Natural killer cell (primary cell): ENCODE data around the gene TBC1D4. TPM values are rescaled to one million over a fixed set of nuclear protein-coding genes. Genes with fewer than 3 reads are reported as not detected.

Experiments
- ATAC-seq, 3 donors: fragments of 150-1000 bp in 2 of 3; fragments of 200-7000 bp in 1 of 3; cut with Tn5 transposase; 1 replicate in 1 of 3; 2 replicates in 2 of 3; pipeline ENCODE4 v1.10.0; 2021; ENCODE audit warnings: mild to moderate bottlenecking in 2 of 3, moderate library complexity in 2 of 3
- DNase-seq, 2 donors: peaks; one replicate each; pipeline versions ENCODE4 v3.0.0 to v3.0.0-alpha.2; 2013 to 2021; ENCODE audit warnings: mixed read lengths in 1 of 2
- H3K27ac ChIP-seq: one replicate; pipeline ENCODE4 v1.5.1; 2013; ENCODE audit warnings: mild to moderate bottlenecking, low read length
- H3K27me3 ChIP-seq: one replicate; pipeline ENCODE4 v1.6.1; 2013; ENCODE audit warnings: low read length; ENCODE audit not compliant: control insufficient read depth, insufficient read depth
- H3K36me3 ChIP-seq: one replicate; pipeline ENCODE4 v1.6.1; 2013; ENCODE audit warnings: low read length; ENCODE audit not compliant: control insufficient read depth, insufficient read depth
- H3K4me1 ChIP-seq: one replicate; pipeline ENCODE4 v1.6.1; 2013; ENCODE audit warnings: low read length; ENCODE audit not compliant: control insufficient read depth, insufficient read depth
- H3K4me3 ChIP-seq: one replicate; pipeline ENCODE4 v1.5.1; 2013; ENCODE audit warnings: low read length
- H3K9me3 ChIP-seq: one replicate; pipeline ENCODE4 v1.6.1; 2013; ENCODE audit warnings: low read length; ENCODE audit not compliant: control insufficient read depth, insufficient read depth
- H3K27ac Mint-ChIP-seq, 2 donors: one replicate each; pipeline ENCODE4 v1.8.0; 2022; ENCODE audit warnings: mild to moderate bottlenecking in 2 of 2, mixed read lengths in 2 of 2, moderate library complexity in 1 of 2
- H3K27me3 Mint-ChIP-seq, 2 donors: one replicate each; pipeline ENCODE4 v1.8.0; 2022; ENCODE audit warnings: low read depth in 2 of 2, mixed read lengths in 2 of 2
- H3K36me3 Mint-ChIP-seq: one replicate; pipeline ENCODE4 v1.8.0; 2022; ENCODE audit warnings: mixed read lengths
- H3K4me1 Mint-ChIP-seq, 2 donors: one replicate each; pipeline ENCODE4 v1.8.0; 2022; ENCODE audit warnings: mixed read lengths in 2 of 2
- H3K4me3 Mint-ChIP-seq: one replicate; pipeline ENCODE4 v1.8.0; 2022; ENCODE audit warnings: mild to moderate bottlenecking, moderate library complexity, mixed read lengths
- H3K9me3 Mint-ChIP-seq, 2 donors: one replicate each; pipeline ENCODE4 v1.8.0; 2022; ENCODE audit warnings: mixed read lengths in 2 of 2
- CTCF ChIP-seq: fragments of 200-600 bp; IDR thresholded peaks from one replicate; pipeline ENCODE4 v1.8.0; 2022; ENCODE audit warnings: antibody characterized with exemption
- WGBS: methylation state at CpG from one replicate; pipeline ENCODE4 v1.1.7; 2013; ENCODE audit warnings: missing lambda C conversion rate; ENCODE audit not compliant: insufficient coverage; 5-methylcytosine and 5-hydroxymethylcytosine counted together
- intact Hi-C: fragments of 100-400 bp; cut with micrococcal nuclease; formaldehyde crosslinking; loops from one replicate; pipeline ENCODE4 v1.14.2; 2022
- total RNA-seq, 4 donors: library from RNA; stranded (reverse); fragments of 120-200 nt in 1 of 4; gene quantifications; one replicate each; pipeline versions ENCODE4 v1.2.3 to v1.2.4, GENCODE V29; 2013 to 2022

TBC1D4 gene
- total RNA-seq, 3 donors from 2014 or later (not counting 1 experiment from before 2014, with no cell fraction given): 0.54 to 5.1 (median 3.7) TPM

- ATAC-seq (no peak), DNase-seq (no peak)
- Histone ChIP-seq H3K9me3 (no peaks in the 10 kb centered on the region), H3K4me1 (no peaks in the 10 kb centered on the region), H3K36me3 (no peaks in the 10 kb centered on the region), H3K27ac (no peak overlapping the region), H3K27me3 (no peaks in the 10 kb centered on the region), H3K4me3 (no peak overlapping the region)
- Mint-ChIP-seq H3K36me3 (peaks cover under 1% of the 10 kb centered on the region), H3K4me1 (no peaks in the 10 kb centered on the region), H3K9me3 (no peaks in the 10 kb centered on the region), H3K27ac (no peak overlapping the region), H3K27me3 (no peaks in the 10 kb centered on the region), H3K4me3 (no peak overlapping the region)
- intact Hi-C loops: no loop called here
- 89% methylated on average over 3 of the region's 3 CpGs for WGBS
- no peak for TF ChIP-seq CTCF
These were observed 90.4 kb downstream of the TBC1D4 start for GRCh38 chr13:75391432-75392100.

GRCh38 chr13:75390229-75390628 lies 91.7 kb downstream of the TBC1D4 start:
- no peaks in the 10 kb centered on the region for H3K36me3 Mint-ChIP-seq
- WGBS: 99% methylated on average over 5 of the region's 5 CpGs
- intact Hi-C loops: no loop called here
- ATAC-seq: no peak
- Histone ChIP-seq H3K36me3 (no peaks in the 10 kb centered on the region), H3K4me3 (no peak overlapping the region), H3K4me1 (no peaks in the 10 kb centered on the region), H3K27me3 (no peaks in the 10 kb centered on the region), H3K9me3 (no peaks in the 10 kb centered on the region), H3K27ac (no peak overlapping the region)
- H3K27me3 Mint-ChIP-seq: no peaks in the 10 kb centered on the region
- H3K27ac Mint-ChIP-seq: no peak overlapping the region
- no peaks in the 10 kb centered on the region for H3K9me3 Mint-ChIP-seq
- DNase-seq: no peak
- TF ChIP-seq CTCF: no peak
- H3K4me3 Mint-ChIP-seq: no peak overlapping the region
- H3K4me1 Mint-ChIP-seq: no peaks in the 10 kb centered on the region

GRCh38 chr13:75385708-75386083 lies 96.3 kb downstream of the TBC1D4 start:
- Mint-ChIP-seq H3K27ac (no peak overlapping the region), H3K27me3 (no peaks in the 10 kb centered on the region), H3K4me3 (no peak overlapping the region), H3K4me1 (no peaks in the 10 kb centered on the region), H3K36me3 (no peaks in the 10 kb centered on the region), H3K9me3 (no peaks in the 10 kb centered on the region)
- no peak overlapping the region for H3K4me3 ChIP-seq
- H3K4me1 ChIP-seq: no peaks in the 10 kb centered on the region
- intact Hi-C loops: no loop called here
- no peaks in the 10 kb centered on the region for H3K36me3 ChIP-seq
- no CpG with 5 or more reads among the region's 1 CpG for WGBS
- TF ChIP-seq CTCF: no peak
- no peaks in the 10 kb centered on the region for H3K9me3 ChIP-seq
- no peaks in the 10 kb centered on the region for H3K27me3 ChIP-seq
- ATAC-seq (no peak), DNase-seq (no peak)
- no peak overlapping the region for H3K27ac ChIP-seq
